Anterior cingulate cortex (tissue), 58 donors: ENCODE measurements around the gene SCN4A.
"Not testable (repeated sequence)": the region's sequence is repeated elsewhere in the genome, so short reads cannot be mapped to it uniquely, and the experiment has no call there.

Source experiments
- DNase-seq, 58 donors: peaks; one replicate each; lab custom pipeline; 2025; lab: John Stamatoyannopoulos, UW

The SCN4A gene

GRCh38 chr17:63941751-63942150 lies 31.0 kb downstream of the SCN4A start:
- DNase-seq = no peak

- no peak for DNase-seq
Observed at GRCh38 chr17:63941162-63941561, 31.6 kb downstream of the SCN4A start.

DNA sequence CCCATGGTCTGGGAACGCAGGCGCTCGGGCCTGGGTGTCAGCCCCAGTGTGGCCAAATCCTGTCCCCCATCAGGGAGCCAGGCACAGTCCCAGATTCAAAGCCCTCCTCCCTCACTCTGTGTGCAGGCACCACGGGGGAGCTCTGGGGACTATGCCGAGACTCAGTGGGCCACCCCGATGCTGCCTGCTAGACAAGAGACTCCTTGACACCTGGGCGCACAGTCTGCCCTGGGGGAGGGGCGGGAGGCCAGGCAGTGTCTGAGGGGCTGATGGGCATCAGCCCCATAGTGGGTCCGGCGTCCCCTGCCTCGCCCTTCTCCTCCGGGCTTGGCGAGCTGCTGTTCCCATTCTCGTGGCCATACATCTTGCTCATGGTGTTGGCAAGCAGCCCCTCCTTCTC lies 32.1 kb downstream of the SCN4A start:
- no peak for DNase-seq

DNA sequence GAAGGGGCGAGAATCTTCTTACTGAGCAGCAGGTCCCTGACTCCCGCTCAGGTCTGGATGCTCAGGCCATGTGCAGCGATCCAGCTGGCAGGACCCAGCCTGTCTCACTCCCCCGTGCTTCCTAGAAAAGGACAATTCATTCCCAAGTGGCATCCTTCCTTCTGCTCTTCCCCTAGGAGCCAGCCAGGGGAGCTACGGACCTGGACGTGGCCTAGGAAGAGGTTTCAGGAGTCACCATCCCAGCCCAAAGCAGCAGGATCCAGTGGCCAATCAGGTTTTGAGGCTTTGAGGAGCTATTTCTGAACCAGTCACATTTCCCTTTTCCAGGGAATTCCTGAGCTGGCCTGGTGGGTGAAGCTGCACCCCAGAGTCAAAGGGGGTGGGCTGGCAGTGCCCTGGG lies 32.8 kb downstream of the SCN4A start:
- no peak for DNase-seq

DNA sequence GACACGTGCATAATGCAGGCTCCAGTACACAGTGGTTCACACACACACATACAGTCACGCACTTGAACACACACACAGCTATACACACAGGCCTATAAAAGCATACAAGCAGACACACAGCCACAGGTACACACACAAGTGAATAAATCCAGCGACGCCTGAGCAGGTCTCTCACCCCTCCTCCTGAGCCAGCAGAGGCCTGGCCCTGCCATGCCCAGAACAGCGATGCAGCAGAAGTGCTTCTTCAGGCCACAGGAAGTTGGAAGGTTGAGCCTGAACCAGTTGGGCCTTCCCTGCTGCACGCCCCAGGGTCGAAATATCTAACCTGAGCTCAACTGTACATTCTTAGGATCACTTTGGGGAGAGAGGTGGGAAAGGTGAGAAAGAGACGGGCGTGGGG lies 33.3 kb downstream of the SCN4A start:
- no peak for DNase-seq

- DNase-seq = no peak
Observed at GRCh38 chr17:63937920-63938319, 34.8 kb downstream of the SCN4A start.

- DNase-seq = no peak
Observed at GRCh38 chr17:63937319-63937718, 35.4 kb downstream of the SCN4A start.

DNA sequence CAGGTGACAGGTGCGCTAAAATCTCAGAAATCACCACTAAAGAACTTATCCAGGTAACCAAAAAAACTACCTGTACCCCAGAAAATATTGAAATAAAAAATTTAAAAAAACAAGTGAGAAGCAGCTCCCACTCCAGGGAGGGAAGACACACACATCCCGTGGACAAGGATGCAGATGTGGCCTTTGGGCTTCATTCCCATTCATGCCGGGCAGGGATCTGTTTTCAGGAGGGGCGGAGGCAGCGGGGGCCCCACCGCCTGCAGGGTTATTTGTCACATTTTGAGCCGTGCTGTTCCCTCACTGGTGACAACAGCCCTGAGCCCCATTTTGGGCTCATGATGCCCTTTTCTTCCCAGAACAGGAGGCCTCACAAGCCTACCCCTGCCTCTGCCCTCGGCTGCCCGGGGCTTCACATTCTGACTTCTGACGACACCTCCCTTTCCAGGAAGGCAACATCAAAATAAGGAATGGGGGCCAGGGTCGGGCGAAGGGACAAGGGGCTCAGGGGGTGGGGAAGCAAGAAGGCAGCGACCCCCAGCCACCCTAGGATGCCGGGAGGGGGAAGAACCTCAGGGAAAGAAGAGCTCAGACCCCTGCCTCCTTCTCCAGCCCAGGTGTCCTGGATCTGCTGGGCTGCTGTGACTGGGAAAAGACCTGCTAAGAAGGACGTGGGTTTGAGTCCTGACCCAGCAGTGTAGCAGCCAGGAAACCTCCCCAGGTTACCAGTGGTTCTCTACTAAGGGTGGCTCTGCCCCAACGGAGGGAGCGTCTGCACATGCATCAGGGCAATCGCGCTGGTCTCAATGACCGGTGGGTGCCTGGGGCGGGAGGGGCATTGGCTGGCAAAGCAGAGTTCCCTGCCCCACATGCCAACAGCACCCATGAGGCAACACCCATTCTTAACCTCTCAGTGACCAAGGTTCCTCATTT lies 38.3 kb downstream of the SCN4A start:
- DNase-seq = no peak

DNA sequence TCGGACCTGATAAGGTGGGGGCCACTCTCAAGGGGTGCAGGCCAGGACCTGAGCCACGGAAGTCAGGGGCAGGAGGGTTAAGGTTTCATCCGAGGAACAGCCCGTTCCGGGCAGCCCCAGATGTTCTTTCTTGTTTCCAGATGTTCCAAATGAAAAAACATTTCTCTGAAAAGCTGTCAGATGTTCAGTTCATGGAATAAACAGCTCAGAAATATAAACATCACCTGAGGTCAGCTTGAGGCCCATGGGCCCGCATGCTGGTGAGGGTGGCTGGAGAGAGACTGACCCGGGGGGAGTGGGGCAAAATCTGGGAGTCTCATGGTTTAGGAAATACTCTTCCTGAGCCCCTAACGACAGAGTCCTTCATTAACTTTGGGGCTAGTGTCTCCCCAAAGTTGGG lies 39.1 kb downstream of the SCN4A start:
- no peak for DNase-seq

DNA sequence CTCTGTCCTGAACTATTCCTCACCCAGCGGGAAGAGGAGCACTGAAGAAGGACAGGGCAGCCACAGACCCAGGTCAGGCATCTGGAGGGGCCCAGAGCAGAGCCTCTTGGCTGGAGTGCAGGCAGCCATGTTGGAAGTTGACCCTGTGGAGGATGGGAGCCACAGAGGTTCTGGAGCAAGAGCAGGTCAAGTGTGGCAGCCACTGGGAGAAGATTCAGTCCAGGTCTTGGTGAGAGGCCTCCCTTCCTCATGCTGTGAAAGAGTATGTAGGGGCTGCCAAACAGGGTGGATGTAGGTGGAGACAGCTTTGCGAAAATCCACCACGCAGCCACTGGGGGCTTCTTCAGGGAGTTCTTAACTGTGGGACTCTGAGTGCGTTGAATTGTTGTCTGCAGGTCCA lies 40.0 kb downstream of the SCN4A start:
- no peak for DNase-seq

- no peak for DNase-seq
Observed at GRCh38 chr17:63931981-63932561, 40.6 kb downstream of the SCN4A start, which contains the start of gene CD79B. CD79B (minus strand) TSS chr17:63932331; CDS start chr17:63932261, 70 bp downstream.

DNA sequence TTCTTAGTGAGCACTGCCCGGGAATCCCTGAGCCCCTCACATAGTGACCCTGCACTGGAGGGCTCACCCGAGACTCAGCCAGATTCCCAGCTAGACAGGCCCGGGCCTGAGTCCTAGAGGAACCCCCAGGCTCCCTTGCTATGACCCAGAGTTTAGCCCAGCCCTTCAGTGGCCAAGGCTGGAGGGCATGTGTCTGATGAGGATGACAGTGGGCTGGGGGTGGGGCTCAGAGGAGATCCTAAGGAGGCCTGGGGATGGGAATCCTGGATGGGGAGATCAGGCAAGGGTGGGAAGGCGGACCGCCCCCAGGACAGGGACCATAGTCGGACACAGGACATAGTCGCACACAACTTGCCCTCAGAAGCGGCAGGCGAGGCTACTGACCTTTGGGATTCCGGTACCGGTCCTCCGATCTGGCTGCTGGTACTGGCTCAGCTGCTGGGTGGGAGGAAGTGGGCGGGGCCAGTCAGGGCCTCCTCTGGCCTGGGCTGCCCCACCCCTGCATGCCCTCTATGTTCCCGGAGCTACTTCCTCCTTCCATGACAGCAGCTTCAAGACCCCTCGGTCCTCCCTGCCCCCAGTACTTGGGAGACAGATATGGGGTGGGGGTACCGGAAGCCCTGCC lies 41.7 kb downstream of the SCN4A start:
- DNase-seq = peak in 1 of 58 donors; percentile 11

GRCh38 chr17:63929860-63930766 lies 42.6 kb downstream of the SCN4A start:
- peak in 1 of 58 donors; percentile 20 for DNase-seq

DNA sequence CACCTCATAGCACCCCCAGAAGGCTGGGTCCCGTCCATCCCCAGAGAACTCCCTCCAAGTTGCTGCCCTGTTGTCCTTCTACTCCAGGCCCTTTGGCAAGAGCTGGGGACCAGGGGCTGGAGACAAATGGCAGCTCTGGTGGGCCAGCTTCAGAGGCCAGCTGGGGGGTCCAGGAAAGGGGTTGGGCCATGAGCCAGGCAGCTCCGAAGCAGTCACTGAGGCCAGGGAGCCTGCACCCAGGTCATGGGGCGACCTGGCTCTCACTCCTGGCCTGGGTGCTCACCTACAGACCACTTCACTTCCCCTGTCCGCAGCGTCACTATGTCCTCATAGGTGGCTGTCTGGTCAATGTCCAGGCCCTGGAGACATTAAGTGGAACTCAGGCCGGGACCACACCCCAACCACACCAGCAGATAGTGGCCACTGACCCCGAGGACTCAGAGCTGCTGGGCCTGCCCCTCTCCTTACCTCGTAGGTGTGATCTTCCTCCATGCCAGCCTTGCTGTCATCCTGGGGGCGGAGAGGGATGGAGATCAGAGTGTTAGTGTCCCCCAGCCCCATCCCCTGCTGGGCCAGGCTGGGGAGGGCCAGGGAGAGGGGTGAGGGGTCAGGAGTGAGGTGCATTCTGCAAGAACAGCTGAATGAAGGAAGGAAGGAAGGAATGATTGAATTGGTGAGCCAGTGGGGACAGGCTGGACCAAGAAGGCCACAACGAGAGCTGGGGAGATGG lies 43.6 kb downstream of the SCN4A start:
- no peak for DNase-seq

- DNase-seq = no peak
Observed at GRCh38 chr17:63928172-63928666, 44.5 kb downstream of the SCN4A start.

- DNase-seq = no peak
Observed at GRCh38 chr17:63927464-63928171, 45.1 kb downstream of the SCN4A start.

DNA sequence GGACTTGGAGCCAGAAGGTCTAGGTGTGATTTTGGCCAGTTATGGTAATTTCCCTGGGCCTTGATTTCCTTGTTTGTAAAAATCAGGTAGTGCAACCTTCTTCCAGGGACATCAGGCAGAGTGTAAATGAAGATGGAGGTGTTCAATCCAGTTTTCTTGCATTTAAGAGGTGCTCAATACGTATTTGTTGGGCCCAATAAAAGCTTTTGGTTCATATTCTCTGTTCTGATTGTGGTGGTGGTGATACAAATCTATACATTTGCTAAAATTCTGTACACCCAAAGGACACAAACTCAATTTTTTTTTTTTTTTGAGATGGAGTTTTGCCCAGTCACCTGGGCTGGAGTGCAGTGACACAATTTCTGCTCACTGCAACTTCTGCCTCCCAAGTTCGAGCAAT lies 46.6 kb downstream of the SCN4A start:
- DNase-seq = no peak

GRCh38 chr17:63925615-63926014 lies 47.1 kb downstream of the SCN4A start:
- no peak for DNase-seq

DNA sequence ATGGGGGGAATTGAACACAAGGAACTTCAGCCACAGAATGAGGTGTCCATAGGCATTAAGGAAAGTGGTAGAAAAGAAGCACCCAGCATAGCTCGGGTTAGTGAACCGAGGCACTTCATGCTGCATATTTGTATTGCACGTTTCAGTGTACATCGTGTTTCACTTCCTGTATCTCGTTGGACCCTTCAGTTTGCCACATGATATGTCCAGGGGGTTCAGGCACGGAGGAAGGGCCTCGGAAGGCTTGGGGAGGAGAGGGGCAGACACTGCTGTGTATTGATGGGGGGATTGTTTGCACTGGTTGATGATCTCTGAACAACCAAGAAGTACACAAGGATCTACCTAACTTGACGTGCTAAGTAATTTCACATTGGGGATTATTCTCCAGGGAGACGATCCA lies 50.3 kb downstream of the SCN4A start:
- DNase-seq = not testable (repeated sequence)
